ENCODE data around the gene CHRDL2. TPM values are rescaled to one million over a fixed set of nuclear protein-coding genes. Genes with fewer than 3 reads are reported as not detected.

Gene CHRDL2
- total and polyA plus RNA-seq, 2 experiments from 2014 or later = 0.83 to 4.7 TPM

DNA sequence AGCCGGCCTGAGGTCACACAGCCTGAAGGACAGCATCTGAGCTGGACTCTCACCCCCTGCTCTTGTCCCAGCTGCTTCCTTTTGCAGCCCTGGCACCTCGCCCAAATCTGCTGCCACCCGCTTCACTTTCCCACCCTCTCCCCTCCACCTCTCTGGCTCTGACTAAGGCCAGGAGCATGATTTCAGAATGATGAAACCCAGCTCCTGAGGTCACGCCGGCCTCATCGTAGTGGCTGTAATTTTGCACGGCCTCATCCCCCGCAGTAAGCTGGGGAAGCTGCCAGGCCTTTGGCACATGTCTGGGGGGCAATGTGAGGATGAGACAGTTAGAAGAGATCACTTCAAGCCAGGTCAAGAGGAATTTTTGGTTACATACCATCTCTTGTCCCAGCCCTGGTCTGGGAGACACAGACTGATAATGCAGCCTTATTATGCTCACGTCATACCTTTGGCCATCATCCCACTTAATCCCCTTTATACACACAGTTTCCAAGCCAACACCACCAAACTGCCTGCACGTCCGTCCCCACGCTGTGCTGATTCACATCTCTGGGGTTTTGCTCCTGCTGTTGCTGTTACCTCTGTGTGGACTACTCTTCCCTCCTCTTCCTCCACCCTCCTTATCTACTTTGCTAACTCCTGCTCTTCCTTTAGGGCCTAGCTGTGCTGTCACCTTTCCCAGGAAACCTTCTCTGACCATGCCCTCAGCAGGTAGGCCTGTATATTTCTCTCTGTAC is 58.1 kb downstream of the CHRDL2 start:
- TF ChIP-seq EZH2phosphoT487 (IDR thresholded peaks at IDR 0.05; ENCODE audit: low read depth, severe bottlenecking, unreplicated experiment) (no peak), CTCF (IDR thresholded peaks at IDR 0.05; ENCODE audit: poor library complexity) (no peak), EZH2 (IDR thresholded peaks at IDR 0.05; ENCODE audit: borderline replicate concordance) (no peak)
- H3K79me2 ChIP-seq = no peaks in the 10 kb centered on the region
- H2AFZ ChIP-seq = no peak overlapping the region
- H3K4me3 ChIP-seq = no peak overlapping the region
- no peaks in the 10 kb centered on the region for H3K36me3 ChIP-seq (replicated peaks; ENCODE audit: insufficient read depth, low read depth)
- peak; percentile 77 for DNase-seq (ENCODE audit: low spot score)
- H3K4me2 ChIP-seq = no peak overlapping the region
- no peaks in the 10 kb centered on the region for H3K9me3 ChIP-seq (ENCODE audit: low read depth)
- H3K9me2 ChIP-seq (replicated peaks; ENCODE audit: insufficient read depth) = no peaks in the 10 kb centered on the region
- peaks cover 4% of the 10 kb centered on the region for H3K4me1 ChIP-seq (ENCODE audit: insufficient read depth)
- no peaks in the 10 kb centered on the region for H4K20me1 ChIP-seq (ENCODE audit: insufficient read depth, poor library complexity, severe bottlenecking)
- H3K27ac ChIP-seq = peak overlapping the region; percentile 93
- WGBS (ENCODE audit: low lambda C conversion rate, missing lambda C conversion rate) = 56% methylated on average over 12 of the region's 12 CpGs
- no peaks in the 10 kb centered on the region for H3K27me3 ChIP-seq

GRCh38 chr11:74672332-74672955 is 58.8 kb downstream of the CHRDL2 start:
- H3K36me3 ChIP-seq (replicated peaks; ENCODE audit: insufficient read depth, low read depth) = no peaks in the 10 kb centered on the region
- no peaks in the 10 kb centered on the region for H4K20me1 ChIP-seq (ENCODE audit: insufficient read depth, poor library complexity, severe bottlenecking)
- no peaks in the 10 kb centered on the region for H3K27me3 ChIP-seq
- H3K4me1 ChIP-seq (ENCODE audit: insufficient read depth) = peaks cover 4% of the 10 kb centered on the region
- no peak for DNase-seq (ENCODE audit: low spot score)
- H3K27ac ChIP-seq = peak overlapping the region; percentile 93
- H2AFZ ChIP-seq = no peak overlapping the region
- no peaks in the 10 kb centered on the region for H3K79me2 ChIP-seq
- no peak for TF ChIP-seq CTCF (IDR thresholded peaks at IDR 0.05; ENCODE audit: poor library complexity)
- no peak for TF ChIP-seq EZH2phosphoT487 (IDR thresholded peaks at IDR 0.05; ENCODE audit: low read depth, severe bottlenecking, unreplicated experiment)
- no peak for TF ChIP-seq EZH2 (IDR thresholded peaks at IDR 0.05; ENCODE audit: borderline replicate concordance)
- WGBS (ENCODE audit: low lambda C conversion rate, missing lambda C conversion rate) = 68% methylated on average over 4 of the region's 4 CpGs
- H3K4me3 ChIP-seq = no peak overlapping the region
- no peaks in the 10 kb centered on the region for H3K9me2 ChIP-seq (replicated peaks; ENCODE audit: insufficient read depth)
- H3K4me2 ChIP-seq = no peak overlapping the region
- no peaks in the 10 kb centered on the region for H3K9me3 ChIP-seq (ENCODE audit: low read depth)

DNA sequence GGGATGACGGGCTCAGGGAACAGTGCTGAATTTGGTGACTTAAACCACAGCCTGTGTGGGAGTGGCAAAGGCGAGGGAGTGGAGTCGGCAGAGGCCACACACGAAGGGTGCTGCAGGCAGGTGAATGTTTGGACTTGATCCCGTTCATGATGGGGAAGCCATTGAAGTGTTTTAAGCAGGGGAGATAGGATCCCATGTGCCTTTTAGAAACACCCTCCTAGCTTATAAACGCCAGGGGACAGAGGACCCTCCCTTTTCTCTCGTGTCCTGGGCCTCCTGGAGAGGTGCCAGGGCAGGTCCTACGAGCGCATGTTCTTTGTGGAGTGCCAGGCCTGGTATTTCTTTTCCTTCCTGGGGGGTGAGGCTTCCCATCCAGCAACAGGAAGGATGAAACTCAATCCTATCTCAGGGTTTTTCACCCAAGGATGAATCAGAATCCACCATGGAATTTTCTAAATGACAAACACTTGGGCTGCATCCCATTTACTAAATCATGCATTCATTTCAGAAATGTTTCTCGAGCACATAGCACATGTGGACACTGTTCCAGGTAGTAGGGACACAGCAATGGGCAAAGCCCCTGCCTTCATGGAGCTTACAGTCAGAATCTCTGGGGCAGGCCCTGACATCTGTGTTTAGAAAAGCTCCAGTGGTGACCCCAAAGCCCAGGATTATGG is 59.6 kb downstream of the CHRDL2 start:
- no peaks in the 10 kb centered on the region for H3K79me2 ChIP-seq
- no peak overlapping the region for H3K4me2 ChIP-seq
- no peak overlapping the region for H2AFZ ChIP-seq
- no peak overlapping the region for H3K4me3 ChIP-seq
- no peaks in the 10 kb centered on the region for H3K27me3 ChIP-seq
- H3K36me3 ChIP-seq (replicated peaks; ENCODE audit: insufficient read depth, low read depth) = no peaks in the 10 kb centered on the region
- no peaks in the 10 kb centered on the region for H3K9me2 ChIP-seq (replicated peaks; ENCODE audit: insufficient read depth)
- H3K9me3 ChIP-seq (ENCODE audit: low read depth) = no peaks in the 10 kb centered on the region
- H3K4me1 ChIP-seq (ENCODE audit: insufficient read depth) = peaks cover 4% of the 10 kb centered on the region
- 81% methylated on average over 10 of the region's 10 CpGs for WGBS (ENCODE audit: low lambda C conversion rate, missing lambda C conversion rate)
- TF ChIP-seq CTCF (IDR thresholded peaks at IDR 0.05; ENCODE audit: poor library complexity) (no peak), EZH2phosphoT487 (IDR thresholded peaks at IDR 0.05; ENCODE audit: low read depth, severe bottlenecking, unreplicated experiment) (no peak), EZH2 (IDR thresholded peaks at IDR 0.05; ENCODE audit: borderline replicate concordance) (no peak)
- DNase-seq (ENCODE audit: low spot score) = no peak
- no peaks in the 10 kb centered on the region for H4K20me1 ChIP-seq (ENCODE audit: insufficient read depth, poor library complexity, severe bottlenecking)
- H3K27ac ChIP-seq = peak overlapping the region; percentile 93

Measured in hepatocyte (in vitro differentiated cells).